Bronchial epithelial cell (primary cell): Measurements from ENCODE around the gene CSNK2A1. TPM values are rescaled to one million over a fixed set of nuclear protein-coding genes. Genes with fewer than 3 reads are reported as not detected.
A peak's percentile ranks its signal among the peaks of the same experiment; 100 is the strongest.

ENCODE experiments used
- DNase-seq: peaks from one replicate; pipeline ENCODE4 v3.0.0-alpha.2; 2010; ENCODE audit warnings: low read depth
- FAIRE-seq: peaks from 2 replicates; lab custom pipeline; 2011; peaks lifted over from hg19 to GRCh38; lab: Jason Lieb, UNC
- H3K27me3 ChIP-seq: 2 replicates; pipeline ENCODE4 v1.5.1; 2011; ENCODE audit warnings: low read length; ENCODE audit not compliant: control insufficient read depth, insufficient read depth
- H3K36me3 ChIP-seq: 2 replicates; pipeline ENCODE4 v1.5.1; 2011; ENCODE audit warnings: low read length; ENCODE audit not compliant: control insufficient read depth, insufficient read depth
- H3K4me3 ChIP-seq: 2 replicates; pipeline ENCODE4 v1.5.1; 2011; ENCODE audit warnings: mild to moderate bottlenecking, low read depth, low read length, control low read depth
- total RNA-seq: library from RNA; depleted of rRNA; stranded (reverse); fragments of >200 nt; gene quantifications from 2 replicates; pipeline ENCODE4 v1.2.1, GENCODE V29; 2014
- TF ChIP-seq, protein P1 (sequence below): IDR thresholded peaks from 2 replicates; pipeline ENCODE4 v1.5.1; 2011; ENCODE audit warnings: mild to moderate bottlenecking, moderate library complexity, low read length, control low read depth, inconsistent platforms; ENCODE audit not compliant: insufficient read depth, severe bottlenecking

The CSNK2A1 gene
- total RNA-seq, 1 donor from 2014 or later, result 242 TPM

DNA sequence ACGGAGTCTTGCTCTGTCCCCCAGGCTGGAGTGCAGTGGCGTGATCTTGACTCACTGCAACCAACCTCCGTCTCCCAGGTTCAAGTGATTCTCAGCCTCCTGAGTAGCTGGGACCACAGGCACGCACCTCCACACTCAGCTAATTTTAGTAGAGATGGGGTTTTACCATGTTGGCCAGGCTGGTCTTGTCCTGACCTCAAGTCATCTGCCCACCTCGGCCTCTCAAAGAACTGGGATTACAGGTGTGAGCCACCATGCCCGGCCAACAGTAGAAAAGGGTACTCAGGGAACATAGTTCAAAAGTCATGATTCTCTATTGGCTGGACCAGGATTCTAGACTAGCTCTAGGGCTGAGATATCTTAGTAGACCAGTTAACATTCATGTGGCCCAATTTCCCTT lies 5.6 kb downstream of the CSNK2A1 start:
- no peak for FAIRE-seq
- TF ChIP-seq, protein P1, sequence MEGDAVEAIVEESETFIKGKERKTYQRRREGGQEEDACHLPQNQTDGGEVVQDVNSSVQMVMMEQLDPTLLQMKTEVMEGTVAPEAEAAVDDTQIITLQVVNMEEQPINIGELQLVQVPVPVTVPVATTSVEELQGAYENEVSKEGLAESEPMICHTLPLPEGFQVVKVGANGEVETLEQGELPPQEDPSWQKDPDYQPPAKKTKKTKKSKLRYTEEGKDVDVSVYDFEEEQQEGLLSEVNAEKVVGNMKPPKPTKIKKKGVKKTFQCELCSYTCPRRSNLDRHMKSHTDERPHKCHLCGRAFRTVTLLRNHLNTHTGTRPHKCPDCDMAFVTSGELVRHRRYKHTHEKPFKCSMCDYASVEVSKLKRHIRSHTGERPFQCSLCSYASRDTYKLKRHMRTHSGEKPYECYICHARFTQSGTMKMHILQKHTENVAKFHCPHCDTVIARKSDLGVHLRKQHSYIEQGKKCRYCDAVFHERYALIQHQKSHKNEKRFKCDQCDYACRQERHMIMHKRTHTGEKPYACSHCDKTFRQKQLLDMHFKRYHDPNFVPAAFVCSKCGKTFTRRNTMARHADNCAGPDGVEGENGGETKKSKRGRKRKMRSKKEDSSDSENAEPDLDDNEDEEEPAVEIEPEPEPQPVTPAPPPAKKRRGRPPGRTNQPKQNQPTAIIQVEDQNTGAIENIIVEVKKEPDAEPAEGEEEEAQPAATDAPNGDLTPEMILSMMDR, result no peak
- DNase-seq, result no peak
- Histone ChIP-seq H3K27me3 (no peaks in the 10 kb centered on the region), H3K36me3 (peaks cover 3% of the 10 kb centered on the region), H3K4me3 (no peak overlapping the region)

DNA sequence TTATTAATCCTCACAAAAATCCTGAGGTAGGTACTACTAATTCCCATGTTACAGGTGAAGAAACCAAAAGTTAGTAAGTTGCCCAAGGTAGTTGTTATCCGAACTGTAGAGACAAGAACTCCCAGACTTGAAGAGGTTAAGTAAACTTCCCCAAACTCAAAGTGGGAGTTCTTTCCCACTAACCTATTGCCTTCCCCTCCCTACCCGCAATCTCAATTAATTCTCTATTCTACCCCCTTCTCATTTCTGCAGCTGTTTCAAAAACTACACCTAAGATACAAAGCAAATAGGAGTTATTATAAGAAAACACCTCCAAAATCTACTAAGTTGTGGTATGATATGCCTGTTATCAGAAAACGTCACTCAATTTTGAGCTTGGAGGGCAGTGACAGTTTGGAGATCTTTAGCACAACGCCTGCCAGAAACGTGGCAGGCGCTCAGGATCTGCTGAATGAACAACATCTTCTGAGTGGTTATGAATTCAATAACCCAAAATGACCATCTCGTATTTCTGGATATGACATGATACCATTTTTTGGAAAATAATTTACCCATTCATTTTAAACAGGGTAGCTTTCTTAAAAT lies 7.1 kb downstream of the CSNK2A1 start:
- FAIRE-seq (no peak), DNase-seq (no peak)
- TF ChIP-seq, protein P1, result no peak
- Histone ChIP-seq H3K36me3 (peaks cover 3% of the 10 kb centered on the region), H3K27me3 (no peaks in the 10 kb centered on the region), H3K4me3 (no peak overlapping the region)

DNA sequence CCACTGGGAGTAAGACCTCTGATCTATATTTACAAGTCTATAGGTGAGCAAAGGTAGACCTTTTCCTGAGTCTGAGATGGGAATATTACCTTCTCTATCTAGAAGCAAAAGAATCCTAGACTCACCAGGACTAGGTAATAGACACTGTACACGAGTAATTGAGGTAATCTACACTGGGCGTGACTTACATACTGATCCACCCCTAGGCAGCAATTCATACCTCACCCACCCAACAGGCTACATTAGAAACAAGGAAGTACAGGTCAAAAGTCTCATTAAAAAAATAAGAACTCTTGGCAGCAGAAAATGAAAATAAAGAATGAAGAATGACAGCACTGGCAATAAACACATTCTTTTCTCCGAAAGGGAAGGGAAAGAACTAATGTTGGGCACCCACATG lies 7.6 kb downstream of the CSNK2A1 start:
- no peaks in the 10 kb centered on the region for H3K27me3 ChIP-seq
- H3K4me3 ChIP-seq, result no peak overlapping the region
- FAIRE-seq (no peak), DNase-seq (peak; percentile 70)
- TF ChIP-seq, protein P1, result no peak
- peaks cover 3% of the 10 kb centered on the region for H3K36me3 ChIP-seq

DNA sequence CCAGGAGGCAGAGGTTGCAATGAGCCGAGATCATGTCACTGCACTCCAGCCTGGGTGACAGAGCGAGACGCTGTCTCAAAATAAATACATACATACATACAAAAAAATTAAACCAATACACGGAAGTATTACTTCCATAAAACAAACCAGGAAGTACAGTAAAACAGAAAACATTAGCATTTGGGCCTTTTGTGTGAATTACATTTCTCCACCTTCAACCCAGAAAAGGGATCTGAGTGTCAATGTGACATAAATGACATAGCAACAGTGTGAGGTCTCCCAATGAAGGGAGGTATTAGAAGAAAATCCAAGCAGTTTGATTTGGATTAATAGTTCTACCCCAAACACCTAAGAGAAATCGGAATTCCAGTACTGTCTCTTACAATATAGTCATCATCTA lies 10.1 kb downstream of the CSNK2A1 start:
- Histone ChIP-seq H3K27me3 (no peaks in the 10 kb centered on the region), H3K36me3 (no peaks in the 10 kb centered on the region), H3K4me3 (no peak overlapping the region)
- DNase-seq, result no peak
- TF ChIP-seq, protein P1, result no peak
- no peak for FAIRE-seq

DNA sequence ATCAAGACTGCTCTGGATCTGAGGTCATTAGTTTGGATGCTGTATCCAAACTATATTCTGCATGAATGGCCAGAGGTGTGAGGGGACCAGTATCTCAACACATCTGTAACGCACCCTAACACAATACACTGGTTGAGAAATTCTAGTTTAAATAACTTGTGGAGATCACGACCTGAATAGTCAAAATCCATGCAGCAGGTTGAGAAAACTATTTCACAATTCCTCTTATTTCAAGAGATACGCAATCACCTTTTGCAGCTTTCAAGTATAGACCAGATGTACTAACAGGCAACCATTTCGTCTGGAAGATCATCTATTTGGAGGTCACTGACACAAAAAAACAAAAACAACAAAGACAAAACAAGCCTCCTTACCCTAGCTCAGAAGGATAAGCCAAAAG lies 11.1 kb downstream of the CSNK2A1 start:
- no peaks in the 10 kb centered on the region for H3K36me3 ChIP-seq
- TF ChIP-seq, protein P1, result no peak
- DNase-seq, result no peak
- H3K4me3 ChIP-seq, result no peak overlapping the region
- no peak for FAIRE-seq
- no peaks in the 10 kb centered on the region for H3K27me3 ChIP-seq

DNA sequence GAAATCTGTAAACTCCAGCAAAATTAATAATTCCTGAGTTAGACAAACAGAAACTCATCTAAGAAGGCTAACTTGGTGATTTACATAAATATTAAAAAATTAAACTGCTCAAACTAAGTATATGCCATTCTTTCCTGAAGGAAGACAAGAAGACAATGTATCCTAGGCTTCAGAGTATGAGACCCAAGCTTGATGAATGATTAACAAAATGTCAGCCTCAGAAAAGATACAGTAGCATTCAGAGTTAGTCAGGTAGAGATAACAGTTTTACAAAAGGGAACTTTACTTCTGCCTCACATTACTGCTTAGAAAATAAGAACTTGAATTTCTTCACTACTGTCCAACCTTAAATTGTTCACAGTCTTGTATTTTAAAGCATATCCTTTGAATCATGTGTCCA lies 12.0 kb downstream of the CSNK2A1 start:
- no peaks in the 10 kb centered on the region for H3K27me3 ChIP-seq
- H3K4me3 ChIP-seq, result no peak overlapping the region
- DNase-seq (no peak), FAIRE-seq (no peak)
- TF ChIP-seq, protein P1, result no peak
- no peaks in the 10 kb centered on the region for H3K36me3 ChIP-seq
